ENCODE measurements around the gene CDKN2B-AS1.

CDKN2B-AS1 gene

GRCh38 chr9:22060831-22061383 lies 66.3 kb downstream of the CDKN2B-AS1 start:
- POLR2A ChIA-PET (ENCODE audit: low non-redundant PET), result no interaction called here
- TF ChIP-seq CTCF (conservative IDR thresholded peaks at IDR 0.05; ENCODE audit: low read depth), result no peak
- CTCF ChIA-PET, result no interaction called here
- no peak for DNase-seq (ENCODE audit: low spot score)
- no peak overlapping the region for H3K27ac ChIP-seq

- TF ChIP-seq CTCF (conservative IDR thresholded peaks at IDR 0.05; ENCODE audit: low read depth), result no peak
- DNase-seq (ENCODE audit: low spot score), result no peak
- POLR2A ChIA-PET (ENCODE audit: low non-redundant PET), result no interaction called here
- CTCF ChIA-PET, result interaction anchor here (0.9 kb wide), 1 partner anchor 180 kb away, joined by 5 read pairs; no protein-coding TSS in a partner anchor
- no peak overlapping the region for H3K27ac ChIP-seq
These were observed 70.4 kb downstream of the CDKN2B-AS1 start for GRCh38 chr9:22064957-22065356.

GRCh38 chr9:22065431-22066200 lies 71.0 kb downstream of the CDKN2B-AS1 start:
- ChIA-PET POLR2A (ENCODE audit: low non-redundant PET) (no interaction called here), CTCF (interaction anchor here (0.6 to 0.9 kb wide), 2 partner anchors 15 to 179 kb away, joined by 4 to 5 read pairs; no protein-coding TSS in a partner anchor)
- DNase-seq (ENCODE audit: low spot score), result no peak
- no peak for TF ChIP-seq CTCF (conservative IDR thresholded peaks at IDR 0.05; ENCODE audit: low read depth)
- H3K27ac ChIP-seq, result no peak overlapping the region

GRCh38 chr9:22067196-22067595 lies 72.6 kb downstream of the CDKN2B-AS1 start:
- DNase-seq (ENCODE audit: low spot score), result no peak
- TF ChIP-seq CTCF (conservative IDR thresholded peaks at IDR 0.05; ENCODE audit: low read depth), result no peak
- no peak overlapping the region for H3K27ac ChIP-seq
- CTCF ChIA-PET, result interaction anchor here (0.5 kb wide), 1 partner anchor 485 kb away, joined by 5 read pairs; no protein-coding TSS in a partner anchor
- POLR2A ChIA-PET (ENCODE audit: low non-redundant PET), result no interaction called here

GRCh38 chr9:22068369-22068768 lies 73.8 kb downstream of the CDKN2B-AS1 start:
- ChIA-PET POLR2A (ENCODE audit: low non-redundant PET) (no interaction called here), CTCF (interaction anchor here (0.7 kb wide), 1 partner anchor 14 kb away, joined by 4 read pairs; no protein-coding TSS in a partner anchor)
- DNase-seq (ENCODE audit: low spot score), result no peak
- no peak overlapping the region for H3K27ac ChIP-seq
- TF ChIP-seq CTCF (conservative IDR thresholded peaks at IDR 0.05; ENCODE audit: low read depth), result no peak

- ChIA-PET CTCF (no interaction called here), POLR2A (ENCODE audit: low non-redundant PET) (no interaction called here)
- DNase-seq (ENCODE audit: low spot score), result no peak
- H3K27ac ChIP-seq, result no peak overlapping the region
- TF ChIP-seq CTCF (conservative IDR thresholded peaks at IDR 0.05; ENCODE audit: low read depth), result no peak
These were observed 78.8 kb downstream of the CDKN2B-AS1 start for GRCh38 chr9:22073349-22073748.
